ENCODE results near the gene SLC34A1. TPM values are rescaled to one million over a fixed set of nuclear protein-coding genes. Genes with fewer than 3 reads are reported as not detected.

The SLC34A1 gene
- polyA plus RNA-seq, 5 donors: 0.51 TPM; not detected in 4

DNA sequence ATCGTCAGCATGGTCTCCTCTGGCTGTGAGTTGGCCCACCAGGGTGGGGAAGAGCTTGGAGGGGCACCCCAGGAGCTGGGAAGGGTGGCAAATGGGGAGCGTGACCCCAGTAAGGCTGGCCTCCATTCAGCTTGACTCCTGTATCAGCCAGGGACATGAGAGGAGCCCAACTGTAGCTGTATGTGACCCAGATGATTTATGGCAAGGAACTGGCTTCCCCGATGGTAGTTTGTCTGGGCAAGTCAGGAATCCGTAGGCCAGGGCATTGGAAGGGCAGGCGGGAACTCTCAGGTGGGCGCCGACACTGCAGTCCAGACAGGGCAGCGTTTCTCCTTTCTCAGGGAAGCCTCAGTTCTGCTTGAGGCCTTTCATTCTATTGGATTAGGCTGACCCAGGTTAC is 2.3 kb downstream of the SLC34A1 start:
- DNase-seq: no peak

DNA sequence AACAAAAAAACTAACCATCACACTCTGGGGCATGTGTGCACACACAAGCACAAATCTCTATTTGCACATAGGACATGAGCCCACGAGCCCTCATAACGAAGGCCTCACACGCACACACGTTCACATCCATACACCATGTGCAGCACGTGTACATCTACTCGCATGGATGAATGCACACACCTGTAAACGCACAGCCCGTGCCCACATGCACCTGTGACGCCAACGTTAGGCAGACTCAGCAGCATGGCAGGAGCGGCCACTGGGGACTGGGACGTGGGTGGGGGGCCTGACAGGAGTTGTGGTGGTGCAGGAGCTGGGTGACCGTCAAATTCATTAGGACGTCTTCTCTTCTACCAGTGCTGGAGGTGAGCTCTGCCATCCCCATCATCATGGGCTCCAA is 3.2 kb downstream of the SLC34A1 start:
- DNase-seq: no peak

DNA sequence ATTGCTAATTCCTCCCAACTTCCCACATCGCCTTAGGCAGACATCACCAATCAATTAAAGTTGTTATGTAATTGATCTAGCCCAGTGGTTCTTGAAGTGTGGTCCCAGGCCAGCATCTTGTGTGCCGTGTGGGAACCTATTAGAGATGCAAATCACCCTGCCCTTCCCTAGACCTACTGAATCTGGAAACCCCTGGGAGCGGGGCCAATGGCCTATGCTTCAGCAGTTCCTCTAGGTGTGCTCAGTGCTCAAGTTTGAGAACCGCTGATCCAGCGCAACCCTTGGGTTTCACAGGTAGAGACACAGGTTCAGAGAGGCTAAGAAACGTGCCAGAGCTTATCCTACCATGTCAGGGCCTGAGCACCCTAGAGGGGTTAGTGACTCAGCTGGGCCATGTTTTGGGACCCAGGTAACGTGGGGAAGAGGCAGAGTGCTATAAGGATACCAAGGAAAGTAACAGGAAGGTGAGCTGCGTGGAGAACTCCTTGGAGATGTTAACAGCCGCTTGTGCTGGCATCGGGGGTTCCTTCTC is 4.4 kb downstream of the SLC34A1 start:
- DNase-seq: no peak

DNA sequence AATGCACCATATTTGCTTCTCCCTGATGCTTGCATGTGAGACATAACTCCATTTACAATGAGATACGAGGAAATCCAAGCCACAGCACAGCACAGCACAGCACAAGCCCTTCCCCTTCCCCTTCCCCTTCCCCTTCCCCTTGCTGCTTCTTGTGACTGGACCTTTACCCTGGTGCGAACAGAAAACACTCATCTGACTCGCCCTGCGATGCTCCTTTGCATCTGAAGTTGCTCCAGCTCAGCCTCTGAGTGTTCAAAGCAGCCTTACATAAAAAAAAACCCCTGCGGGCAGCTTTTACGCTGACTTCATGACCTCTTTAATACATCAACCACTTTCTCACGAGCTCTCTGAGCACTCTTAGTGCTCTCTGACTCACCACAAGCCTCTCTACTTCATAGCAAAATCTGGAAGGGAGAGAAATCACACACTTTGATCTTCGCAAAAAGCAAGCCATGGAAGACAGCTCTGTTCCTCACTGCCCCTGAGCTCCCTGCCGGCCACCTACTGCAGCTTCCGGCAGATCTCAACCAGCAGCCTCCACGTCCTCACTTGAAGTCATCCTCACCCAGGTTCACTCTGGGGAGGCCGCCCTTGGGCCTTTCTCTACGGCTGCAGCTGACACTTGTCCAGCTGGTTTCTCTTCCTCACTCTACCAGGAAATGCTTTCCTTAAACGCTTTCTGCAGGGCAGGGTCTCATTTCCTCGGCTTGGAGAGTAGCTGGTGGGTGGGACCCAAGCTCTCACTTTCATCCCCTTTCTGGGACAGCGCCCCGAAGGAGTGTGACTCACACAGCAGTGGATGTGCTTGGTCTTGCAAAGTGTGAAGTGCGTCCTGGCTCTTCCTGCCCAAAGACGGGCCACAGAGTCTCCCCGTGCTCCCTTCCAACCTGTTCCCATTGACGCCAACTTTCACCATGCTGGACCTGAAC is 5.3 kb downstream of the SLC34A1 start:
- DNase-seq: no peak

DNA sequence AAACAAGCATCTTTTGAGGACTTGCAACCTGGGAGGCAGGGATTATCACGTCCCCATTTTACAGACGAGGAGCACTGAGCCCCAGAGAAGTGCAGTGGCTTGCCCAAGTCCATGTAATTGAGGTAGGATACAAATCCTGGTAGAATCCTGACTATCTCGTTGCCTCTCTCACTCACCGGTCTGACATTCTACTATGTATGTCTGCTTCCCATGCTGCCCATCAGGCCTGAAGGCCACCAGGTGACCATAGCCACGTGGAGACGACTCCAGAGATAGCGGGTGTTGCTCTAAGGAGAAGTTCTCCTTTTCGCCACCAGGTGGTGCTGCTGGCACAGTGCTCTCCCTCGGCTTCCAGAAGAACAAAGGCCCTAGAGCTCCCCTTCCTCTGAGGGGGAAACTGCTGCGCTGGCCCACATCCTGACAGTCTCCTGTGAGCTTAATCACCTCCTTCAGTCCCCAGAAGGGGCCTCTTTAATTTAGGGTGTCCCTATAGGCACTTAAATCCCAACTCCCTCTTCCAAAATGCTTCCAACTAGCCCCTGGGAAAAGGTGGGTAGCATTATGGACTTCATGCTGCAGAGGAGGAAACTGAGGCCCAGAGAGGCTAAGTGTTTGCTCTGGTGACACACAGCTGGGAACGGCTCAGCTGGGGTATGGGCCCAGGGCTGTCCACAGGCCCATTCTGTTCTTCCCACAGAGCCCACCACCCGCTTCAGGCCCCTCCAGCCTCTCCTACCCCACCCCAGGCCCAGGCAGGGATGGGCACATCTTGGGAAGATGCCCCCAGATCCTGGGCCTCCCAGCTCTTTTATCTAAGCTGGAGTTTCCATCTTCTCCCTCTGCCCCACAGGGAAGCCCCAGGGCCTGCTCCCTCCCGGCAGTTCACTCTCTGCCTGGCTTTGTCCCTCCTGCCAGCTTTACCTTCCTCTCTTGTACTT is 6.4 kb downstream of the SLC34A1 start:
- DNase-seq: peak; percentile 77 to 84

DNA sequence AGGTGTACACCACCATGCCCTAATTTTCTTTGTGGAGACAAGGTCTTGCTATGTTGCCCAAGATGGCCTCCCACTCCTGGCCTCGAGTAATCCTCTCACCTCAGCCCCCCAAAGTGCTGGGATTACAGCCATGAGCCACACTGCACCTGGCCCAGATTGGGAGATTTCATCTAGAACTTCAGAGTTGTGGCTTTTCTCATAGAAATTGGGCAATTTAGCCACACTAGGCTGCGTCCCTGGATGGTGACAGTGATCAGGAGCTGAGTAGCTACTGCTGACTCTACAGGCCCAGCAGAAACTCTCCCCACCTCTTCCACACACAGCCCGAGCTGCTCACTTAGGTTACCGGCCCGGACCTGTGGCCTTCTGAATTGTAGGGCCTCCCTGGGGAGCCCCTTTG is 8.5 kb downstream of the SLC34A1 start:
- DNase-seq: no peak

DNA sequence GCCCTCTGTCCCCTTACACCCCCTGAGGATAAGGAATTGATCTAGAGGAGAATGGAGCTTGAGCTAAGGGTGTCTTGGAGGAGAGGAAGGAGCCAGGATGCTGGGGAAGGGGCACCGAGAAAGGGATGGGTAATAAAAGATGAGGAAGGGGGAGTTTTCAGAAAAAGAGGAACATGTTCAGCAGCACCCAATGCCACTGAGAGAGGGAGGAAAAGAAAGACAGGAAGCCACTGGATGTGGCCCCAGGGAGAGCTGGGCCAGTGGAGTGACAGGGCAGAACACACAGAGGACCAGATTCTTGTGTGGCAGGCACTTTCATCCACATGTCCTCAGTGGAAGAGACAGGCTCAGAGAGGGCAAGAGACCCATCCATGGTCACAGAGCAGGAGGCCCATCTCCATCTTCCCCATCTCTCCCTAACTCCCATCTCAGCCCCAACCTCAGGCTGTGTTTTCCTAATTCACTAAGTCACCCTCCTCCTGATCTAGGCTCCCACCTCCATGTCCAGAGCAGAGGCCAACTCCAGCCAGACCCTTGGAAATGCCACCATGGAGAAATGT is 9.1 kb downstream of the SLC34A1 start:
- DNase-seq: no peak

DNA sequence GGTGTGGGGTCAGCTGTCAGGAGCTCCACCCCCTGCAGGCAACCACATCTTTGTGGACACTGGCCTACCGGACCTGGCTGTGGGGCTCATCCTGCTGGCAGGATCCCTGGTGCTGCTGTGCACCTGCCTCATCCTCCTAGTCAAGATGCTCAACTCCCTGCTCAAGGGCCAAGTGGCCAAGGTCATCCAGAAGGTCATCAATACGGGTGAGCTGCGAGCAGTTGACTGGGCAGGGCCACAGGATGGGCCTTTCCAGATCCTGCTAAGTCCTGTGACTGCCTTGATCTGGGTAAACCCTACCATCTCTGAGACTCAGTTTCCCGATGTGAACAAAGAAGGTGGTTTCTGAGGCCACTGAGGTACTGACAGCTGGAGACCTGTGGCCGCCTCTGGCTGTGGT is 9.8 kb downstream of the SLC34A1 start:
- no peak for DNase-seq

DNA sequence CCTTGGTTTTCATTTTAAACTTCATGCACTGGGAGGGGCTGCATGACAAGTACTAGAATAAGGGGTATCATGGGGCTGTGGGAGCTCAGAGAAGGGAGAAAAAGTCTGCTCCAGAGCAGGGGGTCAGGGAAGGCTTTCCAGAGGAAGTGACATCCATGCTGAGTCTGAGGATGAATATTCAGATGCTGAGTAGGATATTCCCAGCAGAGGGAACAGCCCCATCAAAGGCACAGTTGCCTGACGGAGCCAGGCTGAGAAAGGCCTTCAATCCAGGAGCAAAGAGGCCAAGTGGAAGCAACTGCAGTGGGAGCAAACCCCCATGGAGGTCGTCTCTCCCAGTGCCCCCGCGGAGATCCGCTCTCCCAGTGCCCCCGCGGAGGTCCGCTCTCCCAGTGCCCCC is 11.8 kb downstream of the SLC34A1 start:
- no peak for DNase-seq

DNA sequence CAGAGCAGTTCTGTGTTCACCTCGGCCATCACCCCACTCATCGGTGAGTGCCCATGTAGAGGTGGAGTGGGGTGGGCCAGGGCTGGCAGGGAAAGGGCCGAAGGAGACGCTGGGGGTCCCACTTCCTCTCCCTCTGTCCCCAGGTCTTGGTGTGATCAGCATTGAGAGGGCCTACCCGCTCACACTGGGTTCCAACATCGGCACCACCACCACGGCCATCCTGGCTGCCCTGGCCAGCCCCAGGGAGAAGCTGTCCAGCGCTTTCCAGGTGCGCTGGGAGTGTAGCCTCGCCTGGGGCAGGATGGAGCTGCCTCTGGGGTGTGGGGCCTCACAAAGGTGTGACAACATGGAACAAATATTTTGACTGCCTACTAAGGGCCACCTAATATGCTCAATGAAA is 12.6 kb downstream of the SLC34A1 start:
- no peak for DNase-seq

DNA sequence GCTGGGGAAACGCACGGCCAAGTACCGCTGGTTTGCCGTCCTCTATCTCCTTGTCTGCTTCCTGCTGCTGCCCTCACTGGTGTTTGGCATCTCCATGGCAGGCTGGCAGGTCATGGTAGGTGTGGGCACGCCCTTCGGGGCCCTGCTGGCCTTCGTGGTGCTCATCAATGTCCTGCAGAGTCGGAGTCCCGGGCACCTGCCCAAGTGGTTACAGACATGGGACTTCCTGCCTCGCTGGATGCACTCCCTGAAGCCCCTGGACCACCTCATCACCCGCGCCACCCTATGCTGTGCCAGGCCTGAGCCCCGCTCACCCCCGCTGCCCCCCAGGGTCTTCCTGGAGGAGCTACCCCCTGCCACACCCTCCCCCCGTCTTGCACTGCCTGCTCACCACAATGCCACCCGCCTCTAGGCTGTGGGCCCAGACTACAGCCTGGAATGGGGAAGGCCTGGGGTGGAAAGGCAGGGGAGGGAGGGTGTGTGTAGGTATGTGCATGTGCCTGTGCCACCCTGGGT is 13.7 kb downstream of the SLC34A1 start:
- no peak for DNase-seq

DNA sequence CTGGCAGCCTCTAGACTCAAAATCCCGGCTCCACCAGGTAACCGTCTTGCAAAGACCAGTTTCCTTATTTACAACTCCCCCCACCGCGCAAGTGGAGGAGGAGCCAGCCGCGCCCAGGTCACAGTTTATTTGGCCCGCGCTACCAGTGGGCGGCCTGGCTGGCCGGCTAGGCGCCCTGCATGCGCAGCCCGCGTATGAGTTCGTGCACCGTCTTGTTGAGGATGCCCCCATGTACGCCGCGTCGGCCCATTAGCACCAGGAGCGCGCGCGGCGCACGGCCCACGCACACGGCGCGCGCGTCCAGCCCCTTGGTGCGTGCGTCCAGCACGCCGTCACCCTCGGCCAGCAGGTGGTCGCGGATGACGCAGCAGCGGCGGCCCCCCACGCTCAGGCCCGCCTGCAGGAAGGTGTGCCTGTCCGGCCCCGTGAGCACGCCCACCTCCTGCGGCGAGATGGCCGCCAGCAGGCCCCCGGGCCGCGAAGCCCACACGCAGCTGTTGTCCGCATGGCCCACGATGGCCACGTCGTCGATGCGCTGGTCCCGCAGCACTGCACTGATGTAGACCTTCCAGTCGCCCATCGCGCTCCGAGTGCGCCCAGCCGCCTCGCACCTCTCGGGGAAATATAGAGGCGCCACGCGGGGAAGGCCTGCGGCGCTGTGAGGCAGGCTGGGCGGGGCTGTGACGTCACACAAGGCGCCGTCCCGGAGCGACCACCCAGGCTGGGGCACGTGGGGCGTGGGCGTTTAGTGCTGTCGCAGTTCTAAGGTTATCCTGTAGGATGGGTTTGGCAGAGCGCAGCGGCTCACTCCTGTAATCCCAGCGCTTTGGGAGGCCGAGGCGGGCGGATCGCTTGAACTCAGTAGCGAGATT is 16.0 kb downstream of the SLC34A1 start, which contains the start of gene PFN3:
TSS of gene PFN3 (minus strand) at position 665 of the 872 bp plus-strand sequence. CDS start at position 580, 85 bp downstream.
- DNase-seq: no peak

DNA sequence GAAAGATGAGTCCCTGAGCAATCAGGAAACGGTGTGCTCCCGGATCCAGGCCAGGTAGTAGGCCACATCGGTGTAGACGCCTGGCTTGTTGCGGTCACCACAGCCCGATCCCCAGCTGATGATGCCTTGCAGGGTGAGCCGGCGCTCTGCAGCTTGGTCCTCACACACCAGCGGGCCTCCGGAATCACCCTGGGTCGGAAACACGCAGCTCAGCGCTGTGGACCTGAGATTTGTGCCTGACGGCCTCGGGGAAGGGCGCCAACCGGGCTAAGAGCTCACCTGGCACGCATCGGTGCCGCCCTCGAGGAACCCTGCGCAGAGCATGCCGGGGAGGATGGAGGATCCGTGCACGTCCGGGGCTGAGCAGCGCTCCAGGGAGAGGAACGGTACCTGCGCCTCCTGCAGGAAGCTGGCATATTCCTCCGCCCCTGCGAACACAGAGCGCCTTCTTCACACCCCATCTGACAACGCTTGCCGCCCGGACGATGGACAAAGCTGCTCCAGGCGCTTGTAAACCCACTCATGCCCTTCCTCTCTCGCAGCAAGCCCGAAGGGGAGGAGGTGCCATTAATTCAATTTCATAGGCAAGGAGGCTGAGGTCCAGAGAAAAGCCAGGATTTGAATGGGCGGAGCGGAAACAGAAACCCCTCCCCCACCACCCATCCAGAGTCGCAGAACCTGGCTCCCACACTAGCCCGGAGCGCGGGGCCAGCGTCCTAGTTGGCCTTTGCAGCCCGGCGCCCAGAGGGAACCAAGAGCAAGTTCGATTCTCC is 18.2 kb downstream of the SLC34A1 start:
- no peak for DNase-seq

DNA sequence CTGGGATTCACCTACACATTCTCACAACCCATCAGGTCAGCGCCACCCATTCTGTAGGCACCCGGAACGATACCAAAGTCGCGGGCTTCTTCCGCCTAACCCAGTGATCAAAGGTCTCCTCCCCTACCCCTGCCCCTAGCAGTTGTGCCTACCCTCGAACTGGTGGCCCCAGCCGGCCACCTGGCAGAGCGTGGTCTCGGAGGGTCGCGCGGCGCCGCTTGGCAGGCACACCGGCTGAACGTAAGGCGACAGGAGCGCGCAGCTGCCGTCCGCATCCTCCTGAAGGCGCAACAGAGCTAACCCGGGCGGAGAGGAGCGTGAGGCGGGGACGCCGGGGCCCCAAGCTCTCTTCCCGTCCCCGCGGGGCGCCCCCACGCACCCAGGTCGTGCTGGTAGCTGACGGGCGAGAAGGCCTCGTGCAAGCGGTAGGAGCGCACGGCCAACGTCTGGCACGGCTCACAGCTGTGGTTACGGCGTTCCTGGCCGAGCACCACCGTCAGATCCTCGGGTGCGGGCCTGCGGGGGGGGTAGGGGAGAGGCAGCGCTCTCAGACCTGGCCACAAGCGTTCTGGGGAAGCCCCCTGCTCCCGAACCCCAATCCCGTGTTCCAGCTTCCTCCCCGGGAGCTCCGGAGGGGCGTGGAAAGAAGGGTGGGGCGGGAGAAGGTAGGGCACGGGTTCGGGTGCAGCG is 19.0 kb downstream of the SLC34A1 start:
- DNase-seq: no peak

DNA sequence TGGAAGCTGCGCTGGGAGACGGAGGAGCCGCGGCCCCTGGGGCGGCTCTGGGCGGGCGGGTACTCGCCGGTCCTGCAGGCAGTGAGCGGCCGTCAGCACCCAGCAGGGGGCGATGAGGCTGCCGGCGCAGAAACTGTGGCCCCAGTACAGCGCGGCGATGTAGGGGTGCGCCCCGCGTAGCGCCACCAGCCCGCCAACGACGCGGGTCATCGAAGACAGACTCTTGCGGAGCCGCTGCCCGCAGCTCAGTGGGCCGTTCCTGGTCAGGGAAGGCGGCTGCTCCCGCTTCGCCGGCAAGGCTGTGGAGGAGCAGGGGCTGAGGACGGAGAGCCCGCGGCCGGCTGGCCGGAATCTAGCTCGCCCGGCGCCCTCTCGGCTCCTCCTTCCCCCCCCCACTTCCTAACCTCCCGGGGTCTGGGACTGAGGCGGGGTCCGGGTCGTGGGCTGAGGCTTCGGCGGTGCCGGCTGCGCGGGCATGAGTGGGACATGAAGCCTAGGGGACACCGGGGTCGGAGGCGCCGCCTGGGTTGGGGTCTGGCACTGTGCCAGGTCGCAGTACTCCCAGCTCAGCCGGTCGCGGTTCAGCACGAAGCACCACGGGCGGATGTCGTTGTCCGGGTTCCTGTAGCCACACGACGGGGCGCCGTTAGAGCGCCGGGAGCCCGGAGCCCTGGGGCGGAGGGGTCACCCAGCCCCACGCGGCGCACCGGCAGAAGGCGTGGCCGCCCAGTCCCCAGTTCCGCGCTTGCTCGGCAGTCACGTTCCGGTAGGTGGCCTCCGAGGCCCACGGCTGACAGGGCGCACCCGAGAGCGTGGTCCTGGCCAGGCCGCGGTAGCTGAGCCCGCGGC is 19.8 kb downstream of the SLC34A1 start:
- DNase-seq: peak; percentile 80 to 81

DNA sequence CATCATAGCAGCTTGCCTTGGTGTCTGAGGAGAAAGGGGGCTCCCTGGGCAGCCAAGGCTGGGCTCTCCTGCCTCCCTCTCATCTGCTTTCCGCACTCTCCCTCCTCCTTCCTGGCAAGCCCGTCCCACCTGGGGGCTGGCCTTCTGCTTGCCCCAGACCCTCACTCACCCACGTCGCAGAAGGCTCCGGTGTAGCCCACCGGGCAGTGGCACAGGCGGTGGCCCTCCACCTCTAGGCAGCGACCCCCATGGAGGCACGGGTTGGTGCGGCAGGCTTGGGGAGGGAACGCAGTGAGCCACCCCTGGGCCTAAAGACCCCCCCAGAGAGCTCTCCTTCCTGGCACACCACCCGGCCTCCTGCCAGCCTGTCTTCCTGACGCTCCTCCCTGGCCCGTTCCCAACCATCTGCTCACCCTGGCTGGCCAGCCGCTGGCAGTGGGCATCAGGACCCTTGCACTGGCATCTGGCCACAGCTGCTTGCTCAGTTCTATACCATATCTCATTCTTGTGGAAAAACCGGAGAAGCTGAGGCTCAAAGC is 20.5 kb downstream of the SLC34A1 start:
- DNase-seq: no peak

DNA sequence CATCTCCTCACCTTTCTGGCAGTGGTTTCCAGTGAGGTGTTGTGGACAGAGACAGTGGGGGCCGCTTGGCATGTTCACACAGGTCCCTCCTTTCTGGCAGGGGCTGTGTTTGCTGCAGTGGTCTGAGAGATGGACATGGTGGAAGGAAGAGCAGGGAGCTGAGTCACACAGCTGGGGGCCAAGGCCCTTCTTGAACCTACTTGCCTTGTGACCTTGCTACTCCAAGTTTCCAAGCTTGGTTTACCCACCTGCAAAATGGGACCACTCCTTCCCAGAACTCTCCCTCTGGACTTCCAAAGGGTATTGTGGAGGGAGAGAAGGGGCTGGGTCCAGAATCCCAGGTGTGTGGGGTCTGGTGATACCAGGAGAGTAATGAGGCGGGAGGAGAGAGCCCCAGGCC is 21.1 kb downstream of the SLC34A1 start:
- no peak for DNase-seq

DNA sequence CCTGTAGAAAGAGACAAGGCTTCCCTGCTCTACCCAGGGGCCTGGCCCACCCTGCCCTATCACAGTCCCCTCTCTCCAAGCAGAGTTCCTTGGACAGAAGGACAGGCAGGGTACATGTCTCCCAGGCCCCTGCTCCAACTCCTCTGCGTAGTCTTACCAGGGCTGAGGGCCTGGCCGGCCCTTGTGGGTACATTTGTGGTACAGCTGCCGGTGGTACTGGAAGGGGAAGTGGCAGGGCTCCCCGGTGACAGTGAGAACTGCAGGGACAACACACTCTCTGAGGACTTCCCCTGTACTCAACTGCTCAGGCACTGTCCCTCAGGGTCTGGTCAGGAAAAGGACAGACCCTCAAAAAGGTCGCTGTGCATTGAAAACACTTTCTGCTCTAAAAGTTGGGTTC is 21.6 kb downstream of the SLC34A1 start:
- no peak for DNase-seq

All from right lung (tissue), 5 donors.